GDM1 (cell line): ENCODE measurements around the gene CFAP298.
A peak's percentile ranks its signal among the peaks of the same experiment; 100 is the strongest.
"Not testable (repeated sequence)": the region's sequence is repeated elsewhere in the genome, so short reads cannot be mapped to it uniquely, and the experiment has no call there.

Experiments
- DNase-seq: peaks from one replicate; lab custom pipeline; 2025; lab: John Stamatoyannopoulos, UW

The CFAP298 gene

GRCh38 chr21:32566741-32567389 is 45.3 kb downstream of the CFAP298 start:
- DNase-seq: no peak

GRCh38 chr21:32565856-32566465 is 46.2 kb downstream of the CFAP298 start:
- DNase-seq: no peak

- no peak for DNase-seq
Measured at GRCh38 chr21:32562915-32563314, 49.3 kb downstream of the CFAP298 start.

GRCh38 chr21:32562426-32562825 is 49.8 kb downstream of the CFAP298 start:
- no peak for DNase-seq

GRCh38 chr21:32561476-32561875 is 50.7 kb downstream of the CFAP298 start:
- not testable (repeated sequence) for DNase-seq

- DNase-seq: no peak
Measured at GRCh38 chr21:32560896-32561295, 51.3 kb downstream of the CFAP298 start.

- no peak for DNase-seq
Measured at GRCh38 chr21:32559006-32559610, 53.1 kb downstream of the CFAP298 start.

GRCh38 chr21:32558106-32558505 is 54.1 kb downstream of the CFAP298 start:
- DNase-seq: no peak

- DNase-seq: no peak
Measured at GRCh38 chr21:32554832-32555638, 57.1 kb downstream of the CFAP298 start.

GRCh38 chr21:32549886-32550285 is 62.3 kb downstream of the CFAP298 start:
- no peak for DNase-seq

GRCh38 chr21:32549440-32549839 is 62.7 kb downstream of the CFAP298 start:
- DNase-seq: peak; percentile 18
